Right ventricle myocardium inferior (tissue), 1 donor: Measurements from ENCODE around the gene PLEKHB2. TPM values are rescaled to one million over a fixed set of nuclear protein-coding genes. Genes with fewer than 3 reads are reported as not detected.
"Not testable (repeated sequence)": the region's sequence is repeated elsewhere in the genome, so short reads cannot be mapped to it uniquely, and the experiment has no call there.

Experiments used
- ATAC-seq: fragments of 200-7000 bp; cut with Tn5 transposase; one replicate; pipeline ENCODE4 v1.9.1; 2020; ENCODE audit warnings: mild to moderate bottlenecking, moderate library complexity
- DNase-seq: peaks from one replicate; pipeline ENCODE4 v3.0.0; 2021; ENCODE audit errors: missing footprints
- intact Hi-C: fragments of 100-400 bp; cut with DNase I; formaldehyde crosslinking; loops from one replicate; pipeline ENCODE4 v1.11.0; 2022
- total RNA-seq: library from RNA; stranded (reverse); fragmentation: NEBNext Ultra II Directional; extraction: Animal tissue kit (Norgen Biotek cat#: 25700); gene quantifications from one replicate; pipeline ENCODE4 v1.2.1, GENCODE V29; 2021
- donor health status: DM: no; HTN: yes; CAD: no; lungs with severe emphysema.

PLEKHB2 gene
- total RNA-seq, 1 donor from 2014 or later = 30.8 TPM

- ATAC-seq = no peak
- intact Hi-C loops = loop anchor here (1.0 kb wide), 1 partner anchor 13 kb away; the partner anchor contains the start of gene PLEKHB2
- DNase-seq = no peak
Observed at GRCh38 chr2:131092458-131093005, 12.6 kb upstream of the PLEKHB2 start.

- intact Hi-C loops = loop anchor here (1.0 kb wide), 1 partner anchor 12 kb away; the partner anchor contains the start of gene PLEKHB2
- ATAC-seq = peak; percentile 97
- peak; percentile 94 for DNase-seq
Observed at GRCh38 chr2:131093006-131093695, 12.0 kb upstream of the PLEKHB2 start, which contains the start of gene FAM168B. TSS of gene FAM168B (minus strand) at chr2:131093460. CDS start at chr2:131082646, 10,814 bp downstream.

- DNase-seq (peak; percentile 93), ATAC-seq (peak; percentile 89)
- intact Hi-C loops = loop anchor here (1.0 kb wide), 1 partner anchor 11 kb away; the partner anchor contains the start of gene PLEKHB2
Observed at GRCh38 chr2:131093696-131094462, 11.3 kb upstream of the PLEKHB2 start.

GRCh38 chr2:131094463-131095281 is 10.5 kb upstream of the PLEKHB2 start:
- intact Hi-C loops = no loop called here
- no peak for DNase-seq

GRCh38 chr2:131103165-131103564 is 2.0 kb upstream of the PLEKHB2 start:
- no peak for ATAC-seq
- DNase-seq = no peak
- intact Hi-C loops = no loop called here

More at GRCh38 chr2:131094463-131095281, 10.5 kb upstream of the PLEKHB2 start:
- no peak for ATAC-seq

GRCh38 chr2:131104487-131105155 is 515 bp upstream of the PLEKHB2 start:
- intact Hi-C loops = loop anchor here (1.0 kb wide), 1 partner anchor 11 kb away; the partner anchor contains the start of gene FAM168B
- ATAC-seq (peak; percentile 85), DNase-seq (no peak)

- ATAC-seq (peak; percentile 9), DNase-seq (no peak)
- intact Hi-C loops = loop anchor here (1.0 kb wide), 1 partner anchor 13 kb away; the partner anchor contains the start of gene FAM168B
Observed at GRCh38 chr2:131105950-131106801, 1.0 kb downstream of the PLEKHB2 start.

- intact Hi-C loops = no loop called here
- DNase-seq (no peak), ATAC-seq (no peak)
Observed at GRCh38 chr2:131112529-131112928, 7.4 kb downstream of the PLEKHB2 start.

GRCh38 chr2:131113566-131114227 is 8.6 kb downstream of the PLEKHB2 start:
- intact Hi-C loops = no loop called here
- DNase-seq (no peak), ATAC-seq (no peak)

- DNase-seq, ATAC-seq, intact Hi-C loops: not testable (repeated sequence)
Observed at GRCh38 chr2:131114950-131115349, 9.8 kb downstream of the PLEKHB2 start.

- intact Hi-C loops = no loop called here
- DNase-seq = no peak
- ATAC-seq = no peak
Observed at GRCh38 chr2:131115752-131116151, 10.6 kb downstream of the PLEKHB2 start.

- intact Hi-C loops = no loop called here
- DNase-seq = no peak
- ATAC-seq = no peak
Observed at GRCh38 chr2:131120815-131121317, 15.7 kb downstream of the PLEKHB2 start.

GRCh38 chr2:131121464-131121863 is 16.3 kb downstream of the PLEKHB2 start:
- ATAC-seq (no peak), DNase-seq (no peak)

GRCh38 chr2:131122496-131122895 is 17.4 kb downstream of the PLEKHB2 start:
- DNase-seq = no peak
- intact Hi-C loops = no loop called here
- ATAC-seq = no peak

More at GRCh38 chr2:131121464-131121863, 16.3 kb downstream of the PLEKHB2 start:
- intact Hi-C loops = no loop called here

- intact Hi-C loops = no loop called here
- no peak for ATAC-seq
- no peak for DNase-seq
Observed at GRCh38 chr2:131123192-131123591, 18.1 kb downstream of the PLEKHB2 start.

- ATAC-seq (no peak), DNase-seq (no peak)
- intact Hi-C loops = no loop called here
Observed at GRCh38 chr2:131125195-131125757, 20.1 kb downstream of the PLEKHB2 start.
